ENCODE measurements around the gene ZBTB40.

Gene ZBTB40

DNA sequence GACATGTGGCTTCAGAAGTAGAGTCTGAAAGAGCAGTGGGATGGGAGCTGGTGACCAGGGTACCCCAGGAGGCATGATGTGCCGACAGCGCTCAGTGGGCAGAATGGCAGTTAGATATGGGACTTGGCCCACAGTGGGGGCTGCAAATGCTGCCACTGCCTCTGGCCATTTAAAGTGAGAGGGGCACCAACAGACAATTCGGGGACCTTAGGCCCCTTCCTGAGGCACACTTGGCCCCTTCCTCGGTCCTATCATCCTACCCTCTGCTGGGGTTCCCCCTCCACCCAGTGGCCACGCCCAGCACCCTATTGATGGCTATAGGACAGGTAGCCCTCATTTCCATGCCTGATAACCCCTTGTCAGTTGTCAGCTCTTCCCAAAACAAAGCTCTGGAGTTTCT is 75.0 kb downstream of the ZBTB40 start:
- no peak for TF ChIP-seq EZH2phosphoT487 (IDR thresholded peaks at IDR 0.05; ENCODE audit: low read depth)
- TF ChIP-seq, protein P1, sequence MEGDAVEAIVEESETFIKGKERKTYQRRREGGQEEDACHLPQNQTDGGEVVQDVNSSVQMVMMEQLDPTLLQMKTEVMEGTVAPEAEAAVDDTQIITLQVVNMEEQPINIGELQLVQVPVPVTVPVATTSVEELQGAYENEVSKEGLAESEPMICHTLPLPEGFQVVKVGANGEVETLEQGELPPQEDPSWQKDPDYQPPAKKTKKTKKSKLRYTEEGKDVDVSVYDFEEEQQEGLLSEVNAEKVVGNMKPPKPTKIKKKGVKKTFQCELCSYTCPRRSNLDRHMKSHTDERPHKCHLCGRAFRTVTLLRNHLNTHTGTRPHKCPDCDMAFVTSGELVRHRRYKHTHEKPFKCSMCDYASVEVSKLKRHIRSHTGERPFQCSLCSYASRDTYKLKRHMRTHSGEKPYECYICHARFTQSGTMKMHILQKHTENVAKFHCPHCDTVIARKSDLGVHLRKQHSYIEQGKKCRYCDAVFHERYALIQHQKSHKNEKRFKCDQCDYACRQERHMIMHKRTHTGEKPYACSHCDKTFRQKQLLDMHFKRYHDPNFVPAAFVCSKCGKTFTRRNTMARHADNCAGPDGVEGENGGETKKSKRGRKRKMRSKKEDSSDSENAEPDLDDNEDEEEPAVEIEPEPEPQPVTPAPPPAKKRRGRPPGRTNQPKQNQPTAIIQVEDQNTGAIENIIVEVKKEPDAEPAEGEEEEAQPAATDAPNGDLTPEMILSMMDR (IDR thresholded peaks at IDR 0.05; ENCODE audit: low read depth, low read length): no peak
- H4K20me1 ChIP-seq (ENCODE audit: insufficient read depth, low read length): no peaks in the 10 kb centered on the region
- peaks cover 10% of the 10 kb centered on the region for H3K36me3 ChIP-seq (replicated peaks; ENCODE audit: low read depth, low read length)
- no peak overlapping the region for H3K27ac ChIP-seq (ENCODE audit: low read length)
- H3K27me3 ChIP-seq (ENCODE audit: low read depth, low read length): no peaks in the 10 kb centered on the region
- H3K4me1 ChIP-seq (ENCODE audit: low read length): no peaks in the 10 kb centered on the region
- no peak overlapping the region for H3K4me2 ChIP-seq (ENCODE audit: low read length)
- H2AFZ ChIP-seq (ENCODE audit: low read depth, low read length): no peak overlapping the region
- H3K9ac ChIP-seq (ENCODE audit: low read length): no peak overlapping the region
- H3K79me2 ChIP-seq (ENCODE audit: low read length): no peaks in the 10 kb centered on the region
- H3K4me3 ChIP-seq (ENCODE audit: low read length): no peak overlapping the region
- no peaks in the 10 kb centered on the region for H3K9me3 ChIP-seq (ENCODE audit: insufficient read depth, low read length)

GRCh38 chr1:22527122-22527521 is 75.5 kb downstream of the ZBTB40 start:
- Histone ChIP-seq H3K9me3 (ENCODE audit: insufficient read depth, low read length) (no peaks in the 10 kb centered on the region), H3K4me1 (ENCODE audit: low read length) (no peaks in the 10 kb centered on the region), H2AFZ (ENCODE audit: low read depth, low read length) (no peak overlapping the region), H3K36me3 (replicated peaks; ENCODE audit: low read depth, low read length) (peaks cover 6% of the 10 kb centered on the region), H3K9ac (ENCODE audit: low read length) (no peak overlapping the region), H3K4me3 (ENCODE audit: low read length) (no peak overlapping the region), H3K4me2 (ENCODE audit: low read length) (no peak overlapping the region), H3K79me2 (ENCODE audit: low read length) (no peaks in the 10 kb centered on the region), H4K20me1 (ENCODE audit: insufficient read depth, low read length) (no peaks in the 10 kb centered on the region), H3K27ac (ENCODE audit: low read length) (no peak overlapping the region), H3K27me3 (ENCODE audit: low read depth, low read length) (no peaks in the 10 kb centered on the region)
- TF ChIP-seq EZH2phosphoT487 (IDR thresholded peaks at IDR 0.05; ENCODE audit: low read depth): no peak
- TF ChIP-seq, protein P1 (IDR thresholded peaks at IDR 0.05; ENCODE audit: low read depth, low read length): no peak

DNA sequence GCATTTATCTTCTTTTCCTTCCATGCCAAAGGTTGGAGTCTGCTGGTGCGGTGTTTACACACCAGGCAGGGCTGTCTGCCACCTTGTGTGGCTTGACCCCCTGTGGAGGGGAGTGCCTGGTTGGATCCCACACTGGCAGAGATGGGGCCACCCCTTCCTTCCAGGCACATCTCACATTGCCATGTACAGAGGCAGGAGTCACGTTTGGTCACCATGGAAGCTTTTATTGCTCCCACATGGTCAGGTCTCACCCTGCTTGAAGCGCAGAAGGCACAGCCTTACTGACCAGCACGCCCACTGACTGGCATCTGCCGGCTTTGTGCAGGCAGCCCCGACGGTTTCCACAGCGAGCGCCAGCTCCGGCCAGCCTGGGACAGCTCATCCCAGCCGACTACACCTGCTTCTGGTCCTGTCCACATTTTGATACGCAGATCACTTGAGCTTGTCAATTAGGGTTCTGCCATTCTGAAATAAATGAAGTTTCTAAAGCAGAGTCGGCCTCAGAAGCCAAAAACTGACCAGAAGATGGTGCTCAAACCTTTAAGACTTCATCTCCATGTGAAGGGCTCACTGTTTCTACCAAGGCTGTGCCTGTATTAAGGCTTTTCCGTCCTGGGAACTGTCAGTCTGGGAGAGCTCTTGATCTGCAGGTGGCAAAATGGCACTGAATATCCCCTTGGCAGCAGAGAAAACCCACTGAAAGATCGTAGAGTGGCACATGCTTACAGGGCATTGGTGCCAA is 76.1 kb downstream of the ZBTB40 start:
- no peaks in the 10 kb centered on the region for H3K79me2 ChIP-seq (ENCODE audit: low read length)
- H3K9me3 ChIP-seq (ENCODE audit: insufficient read depth, low read length): no peaks in the 10 kb centered on the region
- H3K4me1 ChIP-seq (ENCODE audit: low read length): no peaks in the 10 kb centered on the region
- no peak overlapping the region for H3K4me3 ChIP-seq (ENCODE audit: low read length)
- no peak overlapping the region for H3K4me2 ChIP-seq (ENCODE audit: low read length)
- no peaks in the 10 kb centered on the region for H4K20me1 ChIP-seq (ENCODE audit: insufficient read depth, low read length)
- H2AFZ ChIP-seq (ENCODE audit: low read depth, low read length): no peak overlapping the region
- H3K36me3 ChIP-seq (replicated peaks; ENCODE audit: low read depth, low read length): peaks cover 3% of the 10 kb centered on the region
- H3K27ac ChIP-seq (ENCODE audit: low read length): no peak overlapping the region
- TF ChIP-seq EZH2phosphoT487 (IDR thresholded peaks at IDR 0.05; ENCODE audit: low read depth): no peak
- TF ChIP-seq, protein P1 (IDR thresholded peaks at IDR 0.05; ENCODE audit: low read depth, low read length): no peak
- H3K27me3 ChIP-seq (ENCODE audit: low read depth, low read length): no peaks in the 10 kb centered on the region
- H3K9ac ChIP-seq (ENCODE audit: low read length): no peak overlapping the region

- Histone ChIP-seq H3K27me3 (ENCODE audit: low read depth, low read length) (no peaks in the 10 kb centered on the region), H2AFZ (ENCODE audit: low read depth, low read length) (no peak overlapping the region), H3K36me3 (replicated peaks; ENCODE audit: low read depth, low read length) (peaks cover 2% of the 10 kb centered on the region), H3K27ac (ENCODE audit: low read length) (no peak overlapping the region), H3K4me3 (ENCODE audit: low read length) (no peak overlapping the region), H3K79me2 (ENCODE audit: low read length) (no peaks in the 10 kb centered on the region), H3K9me3 (ENCODE audit: insufficient read depth, low read length) (no peaks in the 10 kb centered on the region), H3K4me1 (ENCODE audit: low read length) (no peaks in the 10 kb centered on the region), H3K4me2 (ENCODE audit: low read length) (no peak overlapping the region), H4K20me1 (ENCODE audit: insufficient read depth, low read length) (no peaks in the 10 kb centered on the region), H3K9ac (ENCODE audit: low read length) (no peak overlapping the region)
- no peak for TF ChIP-seq EZH2phosphoT487 (IDR thresholded peaks at IDR 0.05; ENCODE audit: low read depth)
- TF ChIP-seq, protein P1 (IDR thresholded peaks at IDR 0.05; ENCODE audit: low read depth, low read length): no peak
Measured at GRCh38 chr1:22528451-22528850, 76.8 kb downstream of the ZBTB40 start.

All from OCI-LY3 (cell line).